SK-N-SH (cell line): Measurements from ENCODE around the gene ZFTA.

ENCODE experiments used
- FOXM1 ChIP-seq: IDR thresholded peaks from 2 replicates; pipeline ENCODE4 v1.4.0; 2012; ENCODE audit warnings: low read depth, mild to moderate bottlenecking
- MEF2A ChIP-seq: IDR thresholded peaks from 2 replicates; pipeline ENCODE4 v1.4.0; 2012; ENCODE audit warnings: low read depth, borderline replicate concordance
- NFIC ChIP-seq: IDR thresholded peaks from 2 replicates; pipeline ENCODE4 v1.4.0; 2012; ENCODE audit warnings: borderline replicate concordance
- POLR2AphosphoS5 ChIP-seq: IDR thresholded peaks from 2 replicates; pipeline ENCODE4 v1.6.1; 2012; ENCODE audit warnings: low read depth, low read length
- RXRA ChIP-seq: IDR thresholded peaks from 2 replicates; pipeline ENCODE4 v1.4.0; 2012; ENCODE audit warnings: low read depth, mild to moderate bottlenecking, borderline replicate concordance
- TEAD4 ChIP-seq: IDR thresholded peaks from 2 replicates; pipeline ENCODE4 v1.4.0; 2012; ENCODE audit warnings: mild to moderate bottlenecking, borderline replicate concordance; ENCODE audit not compliant: insufficient read depth
- TF ChIP-seq, protein P1 (sequence below): fragments of 200-600 bp; sonication (generic); IDR thresholded peaks from 2 replicates; pipeline ENCODE4 v1.6.1; 2017; ENCODE audit warnings: antibody characterized with exemption, mild to moderate bottlenecking, moderate library complexity
- TF ChIP-seq, protein P2 (sequence below): IDR thresholded peaks from 2 replicates; pipeline ENCODE4 v1.4.0; 2012; ENCODE audit warnings: low read depth, borderline replicate concordance
- TF ChIP-seq, protein P3 (sequence below): IDR thresholded peaks from 2 replicates; pipeline ENCODE4 v1.4.0; 2012; ENCODE audit warnings: low read depth
- TF ChIP-seq, protein P4 (sequence below): IDR thresholded peaks from 2 replicates; pipeline ENCODE4 v1.6.1; 2012; ENCODE audit warnings: mild to moderate bottlenecking, low read depth, low read length, moderate library complexity

DNA sequence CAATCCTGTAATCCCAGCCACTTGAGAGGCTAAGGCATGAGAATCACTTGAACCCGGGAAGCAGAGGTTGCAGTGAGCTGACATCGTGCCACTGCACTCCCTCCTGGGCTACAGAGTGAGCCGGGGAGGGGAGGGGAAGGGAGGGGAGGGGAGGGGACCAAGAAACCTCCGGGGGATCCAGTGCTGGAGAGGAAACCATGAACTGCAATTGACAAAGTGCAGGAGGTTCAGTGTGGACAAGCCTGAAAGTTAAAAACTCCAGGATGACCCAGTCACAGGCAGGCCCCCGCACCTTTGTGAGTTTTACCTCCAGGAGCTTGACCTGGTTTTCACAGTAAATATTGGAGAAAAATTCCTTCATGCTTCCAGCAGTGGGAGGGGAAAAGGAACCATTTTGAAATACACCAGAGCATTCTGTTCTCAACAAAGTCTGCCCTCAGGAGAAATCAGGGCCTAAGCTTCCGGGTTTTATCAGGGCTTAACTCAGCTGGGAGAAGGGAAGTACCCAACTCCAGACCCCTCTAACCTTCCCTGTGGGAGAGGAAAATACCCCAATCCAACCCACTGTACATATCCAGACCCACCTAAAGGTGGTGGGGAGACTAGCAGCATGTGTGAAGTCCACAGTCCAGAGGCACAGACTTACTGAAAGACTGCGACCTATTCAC lies 15.5 kb upstream of the ZFTA start:
- TF ChIP-seq, protein P1, sequence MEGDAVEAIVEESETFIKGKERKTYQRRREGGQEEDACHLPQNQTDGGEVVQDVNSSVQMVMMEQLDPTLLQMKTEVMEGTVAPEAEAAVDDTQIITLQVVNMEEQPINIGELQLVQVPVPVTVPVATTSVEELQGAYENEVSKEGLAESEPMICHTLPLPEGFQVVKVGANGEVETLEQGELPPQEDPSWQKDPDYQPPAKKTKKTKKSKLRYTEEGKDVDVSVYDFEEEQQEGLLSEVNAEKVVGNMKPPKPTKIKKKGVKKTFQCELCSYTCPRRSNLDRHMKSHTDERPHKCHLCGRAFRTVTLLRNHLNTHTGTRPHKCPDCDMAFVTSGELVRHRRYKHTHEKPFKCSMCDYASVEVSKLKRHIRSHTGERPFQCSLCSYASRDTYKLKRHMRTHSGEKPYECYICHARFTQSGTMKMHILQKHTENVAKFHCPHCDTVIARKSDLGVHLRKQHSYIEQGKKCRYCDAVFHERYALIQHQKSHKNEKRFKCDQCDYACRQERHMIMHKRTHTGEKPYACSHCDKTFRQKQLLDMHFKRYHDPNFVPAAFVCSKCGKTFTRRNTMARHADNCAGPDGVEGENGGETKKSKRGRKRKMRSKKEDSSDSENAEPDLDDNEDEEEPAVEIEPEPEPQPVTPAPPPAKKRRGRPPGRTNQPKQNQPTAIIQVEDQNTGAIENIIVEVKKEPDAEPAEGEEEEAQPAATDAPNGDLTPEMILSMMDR = no peak
- TF ChIP-seq POLR2AphosphoS5 (no peak), NFIC (no peak), RXRA (no peak), TEAD4 (no peak), FOXM1 (no peak), MEF2A (no peak)
- TF ChIP-seq, protein P2, sequence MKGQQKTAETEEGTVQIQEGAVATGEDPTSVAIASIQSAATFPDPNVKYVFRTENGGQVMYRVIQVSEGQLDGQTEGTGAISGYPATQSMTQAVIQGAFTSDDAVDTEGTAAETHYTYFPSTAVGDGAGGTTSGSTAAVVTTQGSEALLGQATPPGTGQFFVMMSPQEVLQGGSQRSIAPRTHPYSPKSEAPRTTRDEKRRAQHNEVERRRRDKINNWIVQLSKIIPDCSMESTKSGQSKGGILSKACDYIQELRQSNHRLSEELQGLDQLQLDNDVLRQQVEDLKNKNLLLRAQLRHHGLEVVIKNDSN = no peak
- TF ChIP-seq, protein P3, sequence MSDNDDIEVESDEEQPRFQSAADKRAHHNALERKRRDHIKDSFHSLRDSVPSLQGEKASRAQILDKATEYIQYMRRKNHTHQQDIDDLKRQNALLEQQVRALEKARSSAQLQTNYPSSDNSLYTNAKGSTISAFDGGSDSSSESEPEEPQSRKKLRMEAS = no peak
- TF ChIP-seq, protein P4, sequence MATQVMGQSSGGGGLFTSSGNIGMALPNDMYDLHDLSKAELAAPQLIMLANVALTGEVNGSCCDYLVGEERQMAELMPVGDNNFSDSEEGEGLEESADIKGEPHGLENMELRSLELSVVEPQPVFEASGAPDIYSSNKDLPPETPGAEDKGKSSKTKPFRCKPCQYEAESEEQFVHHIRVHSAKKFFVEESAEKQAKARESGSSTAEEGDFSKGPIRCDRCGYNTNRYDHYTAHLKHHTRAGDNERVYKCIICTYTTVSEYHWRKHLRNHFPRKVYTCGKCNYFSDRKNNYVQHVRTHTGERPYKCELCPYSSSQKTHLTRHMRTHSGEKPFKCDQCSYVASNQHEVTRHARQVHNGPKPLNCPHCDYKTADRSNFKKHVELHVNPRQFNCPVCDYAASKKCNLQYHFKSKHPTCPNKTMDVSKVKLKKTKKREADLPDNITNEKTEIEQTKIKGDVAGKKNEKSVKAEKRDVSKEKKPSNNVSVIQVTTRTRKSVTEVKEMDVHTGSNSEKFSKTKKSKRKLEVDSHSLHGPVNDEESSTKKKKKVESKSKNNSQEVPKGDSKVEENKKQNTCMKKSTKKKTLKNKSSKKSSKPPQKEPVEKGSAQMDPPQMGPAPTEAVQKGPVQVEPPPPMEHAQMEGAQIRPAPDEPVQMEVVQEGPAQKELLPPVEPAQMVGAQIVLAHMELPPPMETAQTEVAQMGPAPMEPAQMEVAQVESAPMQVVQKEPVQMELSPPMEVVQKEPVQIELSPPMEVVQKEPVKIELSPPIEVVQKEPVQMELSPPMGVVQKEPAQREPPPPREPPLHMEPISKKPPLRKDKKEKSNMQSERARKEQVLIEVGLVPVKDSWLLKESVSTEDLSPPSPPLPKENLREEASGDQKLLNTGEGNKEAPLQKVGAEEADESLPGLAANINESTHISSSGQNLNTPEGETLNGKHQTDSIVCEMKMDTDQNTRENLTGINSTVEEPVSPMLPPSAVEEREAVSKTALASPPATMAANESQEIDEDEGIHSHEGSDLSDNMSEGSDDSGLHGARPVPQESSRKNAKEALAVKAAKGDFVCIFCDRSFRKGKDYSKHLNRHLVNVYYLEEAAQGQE = no peak
